GM12891 (cell line): ENCODE results near the gene RASEF.

Experiments
- POLR2A ChIP-seq: IDR thresholded peaks from 2 replicates; pipeline ENCODE4 v1.6.1; 2011; ENCODE audit warnings: low read depth, low read length, control low read depth
- POLR2AphosphoS5 ChIP-seq: IDR thresholded peaks from 2 replicates; pipeline ENCODE4 v1.6.1; 2011; ENCODE audit warnings: low read depth, low read length, control low read depth
- POU2F2 ChIP-seq: IDR thresholded peaks from 2 replicates; pipeline ENCODE4 v1.6.1; 2011; ENCODE audit warnings: low read depth, mild to moderate bottlenecking, control low read depth, low read length, moderate library complexity
- SPI1 ChIP-seq: IDR thresholded peaks from 2 replicates; pipeline ENCODE4 v1.6.1; 2011; ENCODE audit warnings: low read depth, low read length, control low read depth
- TAF1 ChIP-seq: IDR thresholded peaks from 2 replicates; pipeline ENCODE4 v1.6.1; 2011; ENCODE audit warnings: low read depth, low read length, control low read depth

- TF ChIP-seq TAF1 = no peak
- no peak for TF ChIP-seq POLR2AphosphoS5
- no peak for TF ChIP-seq POLR2A
- no peak for TF ChIP-seq POU2F2
- TF ChIP-seq SPI1 = no peak
Observed at GRCh38 chr9:82998409-82998808, 64.5 kb downstream of the RASEF start.
